ENCODE measurements around the gene PPP1R37.
A peak's percentile ranks its signal among the peaks of the same experiment; 100 is the strongest.

Gene PPP1R37

DNA sequence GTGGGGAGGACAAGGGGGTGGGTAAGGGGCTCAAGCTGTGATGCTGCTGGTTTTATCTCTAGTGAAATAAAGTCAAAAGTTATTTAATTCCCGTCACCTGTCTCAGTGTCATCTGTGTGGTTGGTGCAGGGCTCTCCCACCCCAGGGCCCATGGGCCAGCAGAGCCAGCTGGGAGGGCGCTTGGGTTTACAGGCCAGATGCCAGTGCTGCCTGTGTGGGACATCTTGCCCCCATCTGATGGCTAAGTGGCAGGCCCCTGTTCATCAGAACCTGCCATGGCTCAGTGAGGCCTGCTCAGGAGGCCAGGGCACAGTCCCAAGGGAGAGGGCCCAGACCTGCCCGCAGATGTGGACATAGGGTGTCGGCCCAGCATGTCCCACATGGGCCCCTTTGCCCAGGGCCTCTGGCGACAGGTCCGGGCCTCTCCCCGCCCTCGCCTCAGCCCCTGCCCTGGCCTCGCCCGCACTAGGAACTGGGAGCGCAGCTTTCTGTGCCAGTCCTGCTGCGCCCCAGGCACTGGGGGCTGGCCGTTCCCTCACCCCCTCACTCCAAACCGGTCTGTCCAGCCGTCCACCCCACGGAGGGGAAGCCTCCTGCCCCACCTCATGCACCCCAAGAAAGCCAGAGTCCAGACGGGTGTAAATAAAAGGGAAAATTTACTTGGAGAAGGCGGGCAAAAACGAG lies 22.0 kb upstream of the PPP1R37 start:
- DNase-seq (ENCODE audit: low read depth), result no peak

GRCh38 chr19:45071545-45071938 lies 21.4 kb upstream of the PPP1R37 start:
- no peak for DNase-seq (ENCODE audit: low read depth)

GRCh38 chr19:45071969-45072790 lies 20.8 kb upstream of the PPP1R37 start:
- no peak for DNase-seq (ENCODE audit: low read depth)

- DNase-seq (ENCODE audit: low read depth), result no peak
Observed at GRCh38 chr19:45074744-45075300, 18.2 kb upstream of the PPP1R37 start.

DNA sequence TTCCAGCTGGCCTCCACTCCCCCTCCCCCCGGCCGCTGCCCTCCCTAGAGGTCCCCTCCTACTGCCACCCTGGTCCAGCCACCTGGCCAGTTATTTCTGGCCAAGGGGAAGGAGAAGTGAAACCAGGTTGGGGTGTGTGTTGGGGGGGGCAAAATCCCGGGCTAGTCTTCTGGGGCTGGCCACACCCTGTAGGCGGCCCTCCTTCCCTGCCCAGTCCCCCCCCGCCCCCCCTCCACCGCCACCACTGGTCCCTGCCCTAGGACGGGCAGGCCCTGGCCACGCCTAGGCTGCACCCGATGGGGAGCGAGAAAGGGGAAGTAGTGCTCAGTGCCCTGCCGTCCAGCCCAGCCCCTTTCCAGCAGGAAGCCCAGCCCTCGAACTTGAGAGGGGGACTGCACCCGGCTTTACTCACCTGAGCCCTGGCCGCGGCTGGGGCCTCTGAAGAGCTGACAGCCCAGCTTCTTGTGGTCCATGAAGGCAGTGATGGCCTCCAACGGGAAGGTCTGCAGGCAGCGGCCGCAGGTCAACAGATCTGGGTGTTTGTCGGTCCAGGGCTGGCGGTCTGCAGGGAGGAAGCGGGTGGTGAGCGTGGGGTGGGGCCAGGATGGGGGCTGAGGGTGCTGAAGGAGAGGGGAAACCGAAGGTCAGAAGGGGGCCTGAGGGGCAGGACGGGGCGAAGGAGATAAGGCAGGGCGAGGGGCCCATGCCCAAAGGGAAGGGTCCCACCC lies 17.5 kb upstream of the PPP1R37 start:
- DNase-seq (ENCODE audit: low read depth), result peak; percentile 36

DNA sequence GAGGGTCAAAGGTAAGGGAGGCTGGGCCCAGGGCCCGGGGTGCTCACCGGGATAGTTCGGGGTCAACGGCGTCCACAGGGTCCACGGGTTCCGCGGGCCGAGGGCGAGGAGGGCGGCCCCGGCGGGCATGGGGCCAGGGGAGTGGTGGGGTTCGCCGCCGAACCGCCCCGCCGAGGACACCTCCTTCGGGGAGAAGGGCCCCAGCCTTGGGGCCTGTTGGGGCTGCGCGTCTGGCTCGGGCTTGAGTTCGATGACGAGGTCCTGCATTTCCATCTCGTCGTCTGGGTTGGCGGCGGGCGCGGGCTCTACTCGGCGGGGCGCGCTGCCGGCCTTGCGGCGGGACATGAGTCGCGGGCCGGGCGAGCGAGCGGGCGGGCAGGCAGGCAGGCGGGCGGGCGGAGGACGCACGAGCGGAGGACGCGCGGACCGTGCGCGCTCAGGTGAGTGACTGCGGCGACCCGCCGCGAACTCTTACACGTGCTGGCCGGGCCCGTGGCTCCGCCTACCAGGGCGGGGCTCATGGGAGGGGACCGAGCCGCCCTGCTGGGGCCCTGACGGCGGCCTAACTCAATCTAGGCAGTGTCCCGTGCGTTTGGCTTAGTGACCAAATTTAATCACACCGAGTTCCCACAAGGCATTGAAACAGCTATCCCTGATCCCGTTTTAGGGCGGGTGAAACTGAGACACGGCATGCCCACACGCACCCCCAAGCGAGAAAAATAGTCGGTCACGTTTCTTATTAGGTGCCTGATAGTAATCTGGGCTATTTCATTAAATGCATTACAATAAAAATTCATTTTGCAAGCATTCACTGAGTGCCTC lies 16.7 kb upstream of the PPP1R37 start, which contains the start of gene ZNF296:
Gene ZNF296, minus strand, starts transcription at position 450 of the 822 bp plus-strand sequence. Its CDS starts 105 bp downstream, at position 345.
- DNase-seq (ENCODE audit: low read depth), result peak; percentile 22

- DNase-seq (ENCODE audit: low read depth), result no peak
Observed at GRCh38 chr19:45076851-45077730, 15.9 kb upstream of the PPP1R37 start.

DNA sequence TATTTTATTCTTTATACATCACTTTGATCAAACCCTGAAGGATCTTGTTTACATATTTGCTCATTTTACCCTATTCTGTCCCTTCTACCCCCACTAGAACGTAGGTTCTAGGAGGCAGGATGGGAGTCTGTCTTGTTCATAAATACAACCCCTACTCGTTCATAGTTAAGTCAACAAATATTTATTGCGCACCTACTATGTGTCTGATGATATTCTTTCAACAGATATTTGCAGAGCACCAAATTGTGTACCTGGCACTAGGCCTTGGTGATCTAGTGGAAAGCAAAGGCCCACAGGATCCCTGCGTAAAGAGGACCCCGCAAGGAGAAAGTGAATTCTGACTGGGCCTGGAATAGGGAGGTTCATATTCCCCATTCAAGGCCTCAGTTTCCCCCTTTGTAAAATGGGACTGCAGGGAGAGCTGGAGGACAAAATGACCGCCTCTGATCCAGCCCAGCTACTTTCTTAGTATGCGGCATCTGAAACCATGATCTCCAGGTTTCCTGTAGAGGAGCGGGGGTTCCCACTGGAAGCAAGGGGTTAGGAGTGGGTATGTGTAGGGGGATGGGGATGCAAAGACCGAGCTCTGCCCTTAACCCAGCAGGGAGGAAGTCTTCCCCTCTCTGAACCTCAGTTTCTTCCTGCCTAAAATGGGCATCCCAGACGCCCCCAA lies 14.5 kb upstream of the PPP1R37 start:
- DNase-seq (ENCODE audit: low read depth), result no peak

GRCh38 chr19:45079063-45079910 lies 13.7 kb upstream of the PPP1R37 start, which contains the start of gene GEMIN7:
Gene GEMIN7, plus strand, starts transcription at chr19:45079260. Its CDS starts 10,855 bp downstream, at chr19:45090115.
- DNase-seq (ENCODE audit: low read depth), result peak; percentile 75

- no peak for DNase-seq (ENCODE audit: low read depth)
Observed at GRCh38 chr19:45079911-45080370, 13.0 kb upstream of the PPP1R37 start.

- DNase-seq (ENCODE audit: low read depth), result no peak
Observed at GRCh38 chr19:45082170-45082569, 10.8 kb upstream of the PPP1R37 start.

DNA sequence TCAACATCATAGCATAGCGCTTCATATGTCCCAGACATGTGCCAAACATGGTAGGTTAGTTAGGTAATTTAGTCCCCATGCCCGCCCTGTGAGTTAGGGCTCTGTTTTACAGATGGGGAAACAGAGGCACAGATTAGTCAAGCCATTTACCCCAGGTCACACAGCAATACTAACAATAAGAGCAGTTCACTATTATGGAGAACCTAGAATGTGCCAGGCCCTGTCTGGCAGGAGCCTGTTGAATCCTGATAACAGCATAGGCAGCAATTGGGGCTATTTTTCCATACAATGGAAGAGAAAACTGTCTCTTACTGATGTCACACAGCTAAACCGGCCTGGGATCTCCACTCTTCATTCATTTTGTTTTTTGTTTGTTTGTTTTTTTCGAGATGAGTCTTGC lies 6.5 kb upstream of the PPP1R37 start:
- no peak for DNase-seq (ENCODE audit: low read depth)

GRCh38 chr19:45087531-45087930 lies 5.4 kb upstream of the PPP1R37 start:
- DNase-seq (ENCODE audit: low read depth), result no peak

- no peak for DNase-seq (ENCODE audit: low read depth)
Observed at GRCh38 chr19:45090034-45090433, 2.9 kb upstream of the PPP1R37 start.

DNA sequence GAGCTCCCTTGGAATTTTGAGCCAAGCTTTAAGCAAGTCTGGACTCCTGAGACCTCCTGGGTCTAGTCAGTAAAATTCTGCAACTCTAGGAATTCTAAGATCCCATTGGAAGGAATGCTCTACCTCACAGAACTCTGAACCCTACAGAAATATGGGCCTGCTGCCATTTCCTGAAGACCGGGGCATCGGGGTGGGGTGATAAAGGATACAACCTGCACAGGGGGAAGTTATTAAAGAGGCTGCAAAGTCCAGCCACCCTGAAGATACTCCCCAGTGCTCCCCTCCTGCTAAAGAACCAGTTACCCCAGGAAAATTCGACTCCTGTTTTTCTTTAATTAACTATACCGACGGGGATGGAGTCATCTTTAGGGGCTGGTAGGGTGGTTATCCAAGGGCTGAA lies 2.4 kb upstream of the PPP1R37 start:
- DNase-seq (ENCODE audit: low read depth), result no peak

DNA sequence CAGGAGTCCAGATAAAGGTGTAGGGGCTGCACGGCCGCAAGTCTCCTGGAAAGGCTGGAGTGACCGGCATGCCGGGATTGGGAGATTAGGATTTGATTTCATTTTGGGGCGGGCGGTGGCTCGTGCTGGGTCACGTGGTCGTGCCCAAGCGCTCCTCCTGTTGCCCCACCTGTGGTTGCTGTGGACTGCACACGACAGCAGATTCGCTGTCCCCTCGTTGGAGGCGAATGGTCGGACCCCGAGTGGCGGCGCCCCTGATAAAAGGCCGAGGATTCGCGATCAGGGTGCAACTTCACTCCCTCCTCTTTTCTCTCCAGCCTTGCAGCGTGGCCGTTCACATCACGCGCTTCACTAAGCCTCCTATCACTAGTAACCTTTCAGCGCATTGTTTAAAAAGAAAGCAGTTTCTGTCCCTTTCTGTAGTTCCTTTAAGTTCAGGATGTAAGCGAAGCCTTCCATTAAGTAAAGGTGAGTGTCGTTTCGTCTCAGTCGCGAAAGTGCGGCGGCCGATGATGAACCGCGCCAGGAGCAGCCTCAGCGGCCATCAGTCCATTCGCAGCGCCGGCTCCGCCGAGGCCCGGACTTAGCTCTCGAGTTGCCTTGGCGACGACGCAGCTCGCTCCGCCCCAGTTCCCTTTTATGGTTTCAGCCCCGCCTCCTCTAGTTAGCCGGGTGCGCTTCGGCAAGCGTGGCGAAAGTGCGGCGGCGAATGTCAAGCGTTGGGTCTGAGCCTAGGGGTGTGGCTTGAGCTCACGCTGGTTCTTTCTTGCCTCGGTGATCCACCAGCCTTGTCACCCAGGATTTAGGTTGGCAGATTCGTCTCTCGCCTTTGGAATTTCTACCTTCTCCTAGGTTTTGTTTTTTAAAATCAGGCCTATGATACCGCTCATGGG lies 1.7 kb upstream of the PPP1R37 start:
- DNase-seq (ENCODE audit: low read depth), result peak; percentile 99

DNA sequence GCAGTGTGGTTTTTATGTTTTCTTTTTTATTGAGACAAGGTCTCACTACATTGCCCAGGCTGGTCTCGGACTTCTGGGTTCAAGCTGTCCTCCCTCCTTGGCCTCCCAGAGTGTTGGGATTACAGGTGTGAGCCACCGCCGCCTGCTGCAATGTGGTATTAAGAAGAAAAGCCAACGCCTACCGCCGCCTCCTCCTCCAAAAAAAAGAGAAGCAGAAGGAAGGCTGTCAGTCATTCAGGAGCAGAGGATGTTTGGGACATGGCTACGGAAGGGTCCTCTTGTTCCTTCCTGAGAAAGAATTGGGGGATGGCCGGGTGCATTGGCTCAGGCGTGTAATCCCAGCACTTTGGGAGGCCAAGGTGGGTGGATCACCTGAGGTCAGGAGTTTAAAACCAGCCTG lies 1.2 kb downstream of the PPP1R37 start:
- no peak for DNase-seq (ENCODE audit: low read depth)

- no peak for DNase-seq (ENCODE audit: low read depth)
Observed at GRCh38 chr19:45094707-45095106, 1.7 kb downstream of the PPP1R37 start.

Measured in iris pigment epithelial cell (primary cell).